ENCODE measurements around the gene PDE8A. TPM values are rescaled to one million over a fixed set of nuclear protein-coding genes. Genes with fewer than 3 reads are reported as not detected.
"Not testable (repeated sequence)": the region's sequence is repeated elsewhere in the genome, so short reads cannot be mapped to it uniquely, and the experiment has no call there.

The PDE8A gene
- total RNA-seq, 1 donor from 2014 or later, result 43.4 TPM

GRCh38 chr15:85178308-85178707 lies 196.7 kb downstream of the PDE8A start:
- H3K4me1 Mint-ChIP-seq (ENCODE audit: unreplicated experiment), result no peaks in the 10 kb centered on the region
- no peak overlapping the region for H3K27ac Mint-ChIP-seq (ENCODE audit: unreplicated experiment)
- H3K27me3 Mint-ChIP-seq (ENCODE audit: unreplicated experiment), result peaks cover 2% of the 10 kb centered on the region
- no peaks in the 10 kb centered on the region for H3K36me3 Mint-ChIP-seq (ENCODE audit: low read depth, unreplicated experiment)
- no peak overlapping the region for H3K4me3 Mint-ChIP-seq (ENCODE audit: unreplicated experiment)
- TF ChIP-seq CTCF (IDR thresholded peaks at IDR 0.05; ENCODE audit: unreplicated experiment), result no peak
- H3K9me3 Mint-ChIP-seq (ENCODE audit: unreplicated experiment), result peaks cover 8% of the 10 kb centered on the region
- no peak for DNase-seq (ENCODE audit: low spot score)

GRCh38 chr15:85179700-85180099 lies 198.0 kb downstream of the PDE8A start:
- Mint-ChIP-seq H3K27me3 (ENCODE audit: unreplicated experiment) (peaks cover 2% of the 10 kb centered on the region), H3K4me1 (ENCODE audit: unreplicated experiment) (no peaks in the 10 kb centered on the region)
- no peak for TF ChIP-seq CTCF (IDR thresholded peaks at IDR 0.05; ENCODE audit: unreplicated experiment)

GRCh38 chr15:85185350-85185749 lies 203.7 kb downstream of the PDE8A start:
- H3K27me3 Mint-ChIP-seq (ENCODE audit: unreplicated experiment); H3K4me3 Mint-ChIP-seq (ENCODE audit: unreplicated experiment); DNase-seq (ENCODE audit: low spot score); H3K4me1 Mint-ChIP-seq (ENCODE audit: unreplicated experiment); H3K36me3 Mint-ChIP-seq (ENCODE audit: low read depth, unreplicated experiment); H3K9me3 Mint-ChIP-seq (ENCODE audit: unreplicated experiment); H3K27ac Mint-ChIP-seq (ENCODE audit: unreplicated experiment): not testable (repeated sequence)

More at GRCh38 chr15:85179700-85180099, 198.0 kb downstream of the PDE8A start:
- no peak overlapping the region for H3K4me3 Mint-ChIP-seq (ENCODE audit: unreplicated experiment)
- no peaks in the 10 kb centered on the region for H3K9me3 Mint-ChIP-seq (ENCODE audit: unreplicated experiment)
- no peak for DNase-seq (ENCODE audit: low spot score)
- H3K36me3 Mint-ChIP-seq (ENCODE audit: low read depth, unreplicated experiment), result no peaks in the 10 kb centered on the region
- H3K27ac Mint-ChIP-seq (ENCODE audit: unreplicated experiment), result no peak overlapping the region

GRCh38 chr15:85188171-85188577 lies 206.5 kb downstream of the PDE8A start:
- not testable (repeated sequence) for DNase-seq (ENCODE audit: low spot score); H3K9me3 Mint-ChIP-seq (ENCODE audit: unreplicated experiment)

More at GRCh38 chr15:85188171-85188577, 206.5 kb downstream of the PDE8A start:
- H3K4me3 Mint-ChIP-seq (ENCODE audit: unreplicated experiment); H3K27me3 Mint-ChIP-seq (ENCODE audit: unreplicated experiment); H3K4me1 Mint-ChIP-seq (ENCODE audit: unreplicated experiment); H3K36me3 Mint-ChIP-seq (ENCODE audit: low read depth, unreplicated experiment); H3K27ac Mint-ChIP-seq (ENCODE audit: unreplicated experiment): not testable (repeated sequence)

Other genes starting within 250 kb of the PDE8A start
- gene ZNF592, start 233.3 kb upstream of the PDE8A start, total RNA-seq (ENCODE audit: unreplicated experiment), result 29.1 TPM
- 94.2 TPM for gene ALPK3, start 164.5 kb upstream of the PDE8A start, total RNA-seq (ENCODE audit: unreplicated experiment)
- not detected for gene SLC28A1, start 97.2 kb upstream of the PDE8A start, total RNA-seq (ENCODE audit: unreplicated experiment)

All from endothelial cell (in vitro differentiated cells).